Ammon's horn (tissue), 1 donor: ENCODE results near the gene NAT16.
"Not testable (repeated sequence)": the region's sequence is repeated elsewhere in the genome, so short reads cannot be mapped to it uniquely, and the experiment has no call there.

Source experiments
- DNase-seq: peaks from one replicate; pipeline ENCODE4 v3.0.0-alpha.2; 2016; ENCODE audit warnings: low spot score

NAT16 gene

GRCh38 chr7:101125989-101126650 lies 54.0 kb downstream of the NAT16 start:
- peak; percentile 60 for DNase-seq

- DNase-seq = peak; percentile 56
These were observed 55.6 kb downstream of the NAT16 start for GRCh38 chr7:101124376-101125056.

- DNase-seq = no peak
These were observed 56.4 kb downstream of the NAT16 start for GRCh38 chr7:101123703-101124068.

- no peak for DNase-seq
These were observed 57.0 kb downstream of the NAT16 start for GRCh38 chr7:101122933-101123702.

GRCh38 chr7:101121991-101122932 lies 57.8 kb downstream of the NAT16 start:
- no peak for DNase-seq

- not testable (repeated sequence) for DNase-seq
These were observed 58.5 kb downstream of the NAT16 start for GRCh38 chr7:101121631-101121990.
